ENCODE measurements around the gene LAMA3. TPM values are rescaled to one million over a fixed set of nuclear protein-coding genes. Genes with fewer than 3 reads are reported as not detected.

Gene LAMA3
- total and polyA plus RNA-seq, 2 experiments from 2014 or later, result 3.9 to 4.9 TPM

DNA sequence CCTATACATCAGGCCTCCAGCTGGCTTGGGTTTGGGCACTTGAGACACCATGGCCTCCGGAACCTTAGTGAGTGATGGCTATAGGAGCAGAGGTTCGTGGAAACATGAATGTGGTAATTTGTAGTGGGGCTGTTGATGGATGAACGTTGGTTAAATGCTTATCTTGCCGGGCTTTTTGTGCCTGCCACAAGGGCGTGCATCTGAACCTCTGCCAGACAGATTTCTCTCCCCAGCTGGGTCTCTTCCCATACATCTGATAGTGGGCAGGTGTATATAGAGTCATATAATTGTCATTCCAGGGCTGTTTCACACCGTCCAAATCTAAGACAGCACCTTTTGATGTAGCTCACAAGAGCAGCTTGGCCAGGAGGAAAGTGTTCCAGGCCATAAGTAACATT lies 14.7 kb downstream of the LAMA3 start:
- H3K27me3 ChIP-seq (ENCODE audit: insufficient read depth), result no peaks in the 10 kb centered on the region
- no peaks in the 10 kb centered on the region for H3F3A ChIP-seq (replicated peaks; ENCODE audit: low read depth)
- Mint-ChIP-seq H3K9me3 (peaks cover 7% of the 10 kb centered on the region; the same call in 1 of the 3 replicates), H3K4me1 (no peaks in the 10 kb centered on the region), H3K4me3 (no peak overlapping the region), H3K27me3 (ENCODE audit: insufficient read depth, low read depth, poor library complexity) (peaks cover 2% of the 10 kb centered on the region), H3K27ac (no peak overlapping the region), H3K36me3 (ENCODE audit: low read depth) (no peaks in the 10 kb centered on the region; the same call in 2 of the 3 replicates)
- ATAC-seq, result no peak
- H3K4me1 ChIP-seq (ENCODE audit: insufficient read depth), result no peaks in the 10 kb centered on the region
- H3K36me3 ChIP-seq (ENCODE audit: insufficient read depth), result no peaks in the 10 kb centered on the region
- no peaks in the 10 kb centered on the region for H3K79me2 ChIP-seq (replicated peaks; ENCODE audit: insufficient read depth)
- H3K9me2 ChIP-seq (ENCODE audit: insufficient read depth), result no peaks in the 10 kb centered on the region; the same call in 1 of the 2 replicates
- no peak for DNase-seq (ENCODE audit: low spot score)
- TF ChIP-seq, protein P1, sequence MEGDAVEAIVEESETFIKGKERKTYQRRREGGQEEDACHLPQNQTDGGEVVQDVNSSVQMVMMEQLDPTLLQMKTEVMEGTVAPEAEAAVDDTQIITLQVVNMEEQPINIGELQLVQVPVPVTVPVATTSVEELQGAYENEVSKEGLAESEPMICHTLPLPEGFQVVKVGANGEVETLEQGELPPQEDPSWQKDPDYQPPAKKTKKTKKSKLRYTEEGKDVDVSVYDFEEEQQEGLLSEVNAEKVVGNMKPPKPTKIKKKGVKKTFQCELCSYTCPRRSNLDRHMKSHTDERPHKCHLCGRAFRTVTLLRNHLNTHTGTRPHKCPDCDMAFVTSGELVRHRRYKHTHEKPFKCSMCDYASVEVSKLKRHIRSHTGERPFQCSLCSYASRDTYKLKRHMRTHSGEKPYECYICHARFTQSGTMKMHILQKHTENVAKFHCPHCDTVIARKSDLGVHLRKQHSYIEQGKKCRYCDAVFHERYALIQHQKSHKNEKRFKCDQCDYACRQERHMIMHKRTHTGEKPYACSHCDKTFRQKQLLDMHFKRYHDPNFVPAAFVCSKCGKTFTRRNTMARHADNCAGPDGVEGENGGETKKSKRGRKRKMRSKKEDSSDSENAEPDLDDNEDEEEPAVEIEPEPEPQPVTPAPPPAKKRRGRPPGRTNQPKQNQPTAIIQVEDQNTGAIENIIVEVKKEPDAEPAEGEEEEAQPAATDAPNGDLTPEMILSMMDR (conservative IDR thresholded peaks at IDR 0.05; ENCODE audit: low read depth in 2 of 2), result no peak
- TF ChIP-seq, protein P2, sequence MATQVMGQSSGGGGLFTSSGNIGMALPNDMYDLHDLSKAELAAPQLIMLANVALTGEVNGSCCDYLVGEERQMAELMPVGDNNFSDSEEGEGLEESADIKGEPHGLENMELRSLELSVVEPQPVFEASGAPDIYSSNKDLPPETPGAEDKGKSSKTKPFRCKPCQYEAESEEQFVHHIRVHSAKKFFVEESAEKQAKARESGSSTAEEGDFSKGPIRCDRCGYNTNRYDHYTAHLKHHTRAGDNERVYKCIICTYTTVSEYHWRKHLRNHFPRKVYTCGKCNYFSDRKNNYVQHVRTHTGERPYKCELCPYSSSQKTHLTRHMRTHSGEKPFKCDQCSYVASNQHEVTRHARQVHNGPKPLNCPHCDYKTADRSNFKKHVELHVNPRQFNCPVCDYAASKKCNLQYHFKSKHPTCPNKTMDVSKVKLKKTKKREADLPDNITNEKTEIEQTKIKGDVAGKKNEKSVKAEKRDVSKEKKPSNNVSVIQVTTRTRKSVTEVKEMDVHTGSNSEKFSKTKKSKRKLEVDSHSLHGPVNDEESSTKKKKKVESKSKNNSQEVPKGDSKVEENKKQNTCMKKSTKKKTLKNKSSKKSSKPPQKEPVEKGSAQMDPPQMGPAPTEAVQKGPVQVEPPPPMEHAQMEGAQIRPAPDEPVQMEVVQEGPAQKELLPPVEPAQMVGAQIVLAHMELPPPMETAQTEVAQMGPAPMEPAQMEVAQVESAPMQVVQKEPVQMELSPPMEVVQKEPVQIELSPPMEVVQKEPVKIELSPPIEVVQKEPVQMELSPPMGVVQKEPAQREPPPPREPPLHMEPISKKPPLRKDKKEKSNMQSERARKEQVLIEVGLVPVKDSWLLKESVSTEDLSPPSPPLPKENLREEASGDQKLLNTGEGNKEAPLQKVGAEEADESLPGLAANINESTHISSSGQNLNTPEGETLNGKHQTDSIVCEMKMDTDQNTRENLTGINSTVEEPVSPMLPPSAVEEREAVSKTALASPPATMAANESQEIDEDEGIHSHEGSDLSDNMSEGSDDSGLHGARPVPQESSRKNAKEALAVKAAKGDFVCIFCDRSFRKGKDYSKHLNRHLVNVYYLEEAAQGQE (IDR thresholded peaks at IDR 0.05; ENCODE audit: unreplicated experiment), result no peak
- TF ChIP-seq ZNF114 (CRISPR knock-in tag; IDR thresholded peaks at IDR 0.05) (no peak), NANOG (IDR thresholded peaks at IDR 0.05; ENCODE audit: borderline replicate concordance) (no peak), POLR2AphosphoS5 (IDR thresholded peaks at IDR 0.05; ENCODE audit: low read depth) (no peak), JUNB (IDR thresholded peaks at IDR 0.05; ENCODE audit: unreplicated experiment) (no peak), ZNF331 (CRISPR knock-in tag; IDR thresholded peaks at IDR 0.05; ENCODE audit: low read depth) (no peak), EZH2phosphoT487 (IDR thresholded peaks at IDR 0.05; ENCODE audit: unreplicated experiment) (no peak), EZH2 (IDR thresholded peaks at IDR 0.05; ENCODE audit: low read depth, unreplicated experiment) (no peak)
- TF ChIP-seq, protein P3, sequence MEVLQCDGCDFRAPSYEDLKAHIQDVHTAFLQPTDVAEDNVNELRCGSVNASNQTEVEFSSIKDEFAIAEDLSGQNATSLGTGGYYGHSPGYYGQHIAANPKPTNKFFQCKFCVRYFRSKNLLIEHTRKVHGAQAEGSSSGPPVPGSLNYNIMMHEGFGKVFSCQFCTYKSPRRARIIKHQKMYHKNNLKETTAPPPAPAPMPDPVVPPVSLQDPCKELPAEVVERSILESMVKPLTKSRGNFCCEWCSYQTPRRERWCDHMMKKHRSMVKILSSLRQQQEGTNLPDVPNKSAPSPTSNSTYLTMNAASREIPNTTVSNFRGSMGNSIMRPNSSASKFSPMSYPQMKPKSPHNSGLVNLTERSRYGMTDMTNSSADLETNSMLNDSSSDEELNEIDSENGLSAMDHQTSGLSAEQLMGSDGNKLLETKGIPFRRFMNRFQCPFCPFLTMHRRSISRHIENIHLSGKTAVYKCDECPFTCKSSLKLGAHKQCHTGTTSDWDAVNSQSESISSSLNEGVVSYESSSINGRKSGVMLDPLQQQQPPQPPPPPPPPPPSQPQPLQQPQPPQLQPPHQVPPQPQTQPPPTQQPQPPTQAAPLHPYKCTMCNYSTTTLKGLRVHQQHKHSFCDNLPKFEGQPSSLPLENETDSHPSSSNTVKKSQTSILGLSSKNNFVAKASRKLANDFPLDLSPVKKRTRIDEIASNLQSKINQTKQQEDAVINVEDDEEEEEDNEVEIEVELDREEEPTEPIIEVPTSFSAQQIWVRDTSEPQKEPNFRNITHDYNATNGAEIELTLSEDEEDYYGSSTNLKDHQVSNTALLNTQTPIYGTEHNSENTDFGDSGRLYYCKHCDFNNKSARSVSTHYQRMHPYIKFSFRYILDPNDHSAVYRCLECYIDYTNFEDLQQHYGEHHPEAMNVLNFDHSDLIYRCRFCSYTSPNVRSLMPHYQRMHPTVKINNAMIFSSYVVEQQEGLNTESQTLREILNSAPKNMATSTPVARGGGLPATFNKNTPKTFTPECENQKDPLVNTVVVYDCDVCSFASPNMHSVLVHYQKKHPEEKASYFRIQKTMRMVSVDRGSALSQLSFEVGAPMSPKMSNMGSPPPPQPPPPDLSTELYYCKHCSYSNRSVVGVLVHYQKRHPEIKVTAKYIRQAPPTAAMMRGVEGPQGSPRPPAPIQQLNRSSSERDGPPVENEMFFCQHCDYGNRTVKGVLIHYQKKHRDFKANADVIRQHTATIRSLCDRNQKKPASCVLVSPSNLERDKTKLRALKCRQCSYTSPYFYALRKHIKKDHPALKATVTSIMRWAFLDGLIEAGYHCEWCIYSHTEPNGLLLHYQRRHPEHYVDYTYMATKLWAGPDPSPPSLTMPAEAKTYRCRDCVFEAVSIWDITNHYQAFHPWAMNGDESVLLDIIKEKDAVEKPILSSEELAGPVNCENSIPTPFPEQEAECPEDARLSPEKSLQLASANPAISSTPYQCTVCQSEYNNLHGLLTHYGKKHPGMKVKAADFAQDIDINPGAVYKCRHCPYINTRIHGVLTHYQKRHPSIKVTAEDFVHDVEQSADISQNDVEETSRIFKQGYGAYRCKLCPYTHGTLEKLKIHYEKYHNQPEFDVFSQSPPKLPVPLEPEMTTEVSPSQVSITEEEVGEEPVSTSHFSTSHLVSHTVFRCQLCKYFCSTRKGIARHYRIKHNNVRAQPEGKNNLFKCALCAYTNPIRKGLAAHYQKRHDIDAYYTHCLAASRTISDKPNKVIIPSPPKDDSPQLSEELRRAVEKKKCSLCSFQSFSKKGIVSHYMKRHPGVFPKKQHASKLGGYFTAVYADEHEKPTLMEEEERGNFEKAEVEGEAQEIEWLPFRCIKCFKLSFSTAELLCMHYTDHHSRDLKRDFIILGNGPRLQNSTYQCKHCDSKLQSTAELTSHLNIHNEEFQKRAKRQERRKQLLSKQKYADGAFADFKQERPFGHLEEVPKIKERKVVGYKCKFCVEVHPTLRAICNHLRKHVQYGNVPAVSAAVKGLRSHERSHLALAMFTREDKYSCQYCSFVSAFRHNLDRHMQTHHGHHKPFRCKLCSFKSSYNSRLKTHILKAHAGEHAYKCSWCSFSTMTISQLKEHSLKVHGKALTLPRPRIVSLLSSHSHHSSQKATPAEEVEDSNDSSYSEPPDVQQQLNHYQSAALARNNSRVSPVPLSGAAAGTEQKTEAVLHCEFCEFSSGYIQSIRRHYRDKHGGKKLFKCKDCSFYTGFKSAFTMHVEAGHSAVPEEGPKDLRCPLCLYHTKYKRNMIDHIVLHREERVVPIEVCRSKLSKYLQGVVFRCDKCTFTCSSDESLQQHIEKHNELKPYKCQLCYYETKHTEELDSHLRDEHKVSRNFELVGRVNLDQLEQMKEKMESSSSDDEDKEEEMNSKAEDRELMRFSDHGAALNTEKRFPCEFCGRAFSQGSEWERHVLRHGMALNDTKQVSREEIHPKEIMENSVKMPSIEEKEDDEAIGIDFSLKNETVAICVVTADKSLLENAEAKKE (CRISPR knock-in tag; IDR thresholded peaks at IDR 0.05), result no peak
- TF ChIP-seq, protein P4, sequence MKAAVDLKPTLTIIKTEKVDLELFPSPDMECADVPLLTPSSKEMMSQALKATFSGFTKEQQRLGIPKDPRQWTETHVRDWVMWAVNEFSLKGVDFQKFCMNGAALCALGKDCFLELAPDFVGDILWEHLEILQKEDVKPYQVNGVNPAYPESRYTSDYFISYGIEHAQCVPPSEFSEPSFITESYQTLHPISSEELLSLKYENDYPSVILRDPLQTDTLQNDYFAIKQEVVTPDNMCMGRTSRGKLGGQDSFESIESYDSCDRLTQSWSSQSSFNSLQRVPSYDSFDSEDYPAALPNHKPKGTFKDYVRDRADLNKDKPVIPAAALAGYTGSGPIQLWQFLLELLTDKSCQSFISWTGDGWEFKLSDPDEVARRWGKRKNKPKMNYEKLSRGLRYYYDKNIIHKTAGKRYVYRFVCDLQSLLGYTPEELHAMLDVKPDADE (IDR thresholded peaks at IDR 0.05), result no peak
- no peak overlapping the region for H3K27ac ChIP-seq (ENCODE audit: low read depth)
- no peak overlapping the region for H3K4me3 ChIP-seq
- H3K4me2 ChIP-seq, result no peak overlapping the region
- no peak overlapping the region; the same call in 1 of the 2 replicates for H2AFZ ChIP-seq
- H4K20me1 ChIP-seq (replicated peaks; ENCODE audit: insufficient read depth), result no peaks in the 10 kb centered on the region
